GM19328 (cell line): ENCODE measurements around the gene ZDHHC21.

ENCODE experiments used
- ATAC-seq: cut with Tn5 transposase; IDR thresholded peaks from one replicate; pipeline ENCODE4 v1.9.1; 2021; ENCODE audit warnings: mild to moderate bottlenecking, moderate library complexity; ENCODE audit not compliant: unreplicated experiment

Gene ZDHHC21, protein sequence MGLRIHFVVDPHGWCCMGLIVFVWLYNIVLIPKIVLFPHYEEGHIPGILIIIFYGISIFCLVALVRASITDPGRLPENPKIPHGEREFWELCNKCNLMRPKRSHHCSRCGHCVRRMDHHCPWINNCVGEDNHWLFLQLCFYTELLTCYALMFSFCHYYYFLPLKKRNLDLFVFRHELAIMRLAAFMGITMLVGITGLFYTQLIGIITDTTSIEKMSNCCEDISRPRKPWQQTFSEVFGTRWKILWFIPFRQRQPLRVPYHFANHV

DNA sequence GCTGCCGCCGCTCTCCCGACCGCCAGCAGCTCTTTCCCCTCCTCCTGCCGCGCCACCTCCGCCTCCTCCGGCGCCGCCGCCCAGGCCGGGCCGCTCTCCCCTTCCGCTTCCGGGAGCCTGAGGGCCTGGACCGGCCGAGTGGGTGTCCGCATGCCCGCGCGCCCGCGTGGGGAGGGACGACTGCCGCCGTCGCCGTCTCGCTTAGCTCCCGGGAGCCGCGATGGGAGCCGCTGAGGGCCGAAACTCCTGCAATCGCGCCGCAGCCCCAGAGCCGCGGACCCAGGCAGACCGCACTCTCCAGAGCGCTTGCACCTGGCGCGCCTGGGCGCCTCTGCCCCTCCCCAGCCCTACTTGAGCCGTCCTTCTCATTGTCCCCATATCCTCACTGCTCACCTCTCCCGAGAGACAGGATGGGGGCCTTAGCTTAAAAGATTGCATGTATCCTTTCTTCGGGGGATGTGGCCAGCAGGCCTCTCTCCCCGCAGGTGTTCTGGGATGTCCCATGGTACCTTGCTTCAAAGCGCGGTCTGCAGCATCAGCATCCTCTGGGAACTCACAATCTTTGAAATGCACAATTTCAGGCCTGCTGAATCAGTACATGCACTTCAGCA is at the start of gene ZDHHC21:
Gene ZDHHC21 (minus strand): TSS at position 182 of the 611 bp plus-strand sequence. CDS start 19,092 bp downstream, outside the sequence.
- ATAC-seq, result peak; percentile 71

GRCh38 chr9:14741369-14741768 is 48.1 kb upstream of the ZDHHC21 start:
- no peak for ATAC-seq

- ATAC-seq, result no peak
Observed at GRCh38 chr9:14733133-14733532, 39.9 kb upstream of the ZDHHC21 start.

DNA sequence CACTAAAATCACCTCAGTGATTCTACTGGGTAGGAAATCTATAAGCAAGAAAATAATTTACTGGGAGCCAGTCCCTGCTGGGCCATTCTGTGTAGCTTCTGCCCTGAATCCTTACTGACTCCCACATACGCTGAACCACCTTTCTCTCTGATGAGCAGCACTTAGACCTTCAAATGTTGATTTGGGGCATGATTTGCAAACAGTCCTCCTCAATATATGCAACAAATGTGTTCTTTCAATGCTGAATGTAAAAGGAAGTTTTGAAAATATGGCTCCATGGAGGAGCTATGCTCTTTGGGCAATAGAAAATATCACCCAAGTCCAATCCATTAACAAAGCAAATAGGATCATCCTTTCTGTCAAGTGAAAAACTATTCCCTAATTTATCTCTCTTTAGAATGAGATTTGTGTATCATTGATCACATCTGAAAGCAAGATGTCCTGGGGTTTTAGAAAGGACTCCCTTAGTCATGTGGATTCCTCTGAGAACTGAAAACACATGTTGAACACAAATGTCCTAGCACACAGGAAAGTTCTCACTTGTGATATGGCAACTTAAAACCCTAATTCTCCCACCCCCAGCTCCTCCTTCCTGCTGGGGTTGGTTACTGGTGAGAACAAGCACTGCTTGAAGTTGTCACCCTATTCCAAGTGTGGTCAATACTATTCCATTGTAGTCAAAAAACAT is 38.2 kb upstream of the ZDHHC21 start:
- ATAC-seq, result no peak

DNA sequence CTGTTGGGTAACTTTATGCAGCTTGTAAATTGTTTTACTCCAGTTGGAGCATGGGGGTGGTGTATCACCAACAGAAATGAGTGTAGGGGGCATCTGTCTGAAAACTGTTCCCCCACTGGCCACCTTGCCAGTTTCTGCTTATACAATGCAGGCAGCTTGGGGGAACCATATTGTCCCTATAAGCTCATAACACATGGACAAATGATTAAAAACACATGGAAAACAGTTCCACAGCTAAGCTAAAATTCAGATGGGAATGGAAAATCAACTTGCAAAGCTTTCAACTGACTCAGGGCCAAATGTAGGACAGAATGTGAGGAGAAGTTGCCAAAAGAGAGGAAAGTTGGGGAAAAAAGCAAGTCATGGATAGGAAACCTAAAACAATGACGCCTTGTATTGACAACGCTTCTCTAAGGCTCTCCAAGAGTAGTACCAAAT is 37.2 kb upstream of the ZDHHC21 start:
- no peak for ATAC-seq

GRCh38 chr9:14723301-14723700 is 30.1 kb upstream of the ZDHHC21 start:
- no peak for ATAC-seq

DNA sequence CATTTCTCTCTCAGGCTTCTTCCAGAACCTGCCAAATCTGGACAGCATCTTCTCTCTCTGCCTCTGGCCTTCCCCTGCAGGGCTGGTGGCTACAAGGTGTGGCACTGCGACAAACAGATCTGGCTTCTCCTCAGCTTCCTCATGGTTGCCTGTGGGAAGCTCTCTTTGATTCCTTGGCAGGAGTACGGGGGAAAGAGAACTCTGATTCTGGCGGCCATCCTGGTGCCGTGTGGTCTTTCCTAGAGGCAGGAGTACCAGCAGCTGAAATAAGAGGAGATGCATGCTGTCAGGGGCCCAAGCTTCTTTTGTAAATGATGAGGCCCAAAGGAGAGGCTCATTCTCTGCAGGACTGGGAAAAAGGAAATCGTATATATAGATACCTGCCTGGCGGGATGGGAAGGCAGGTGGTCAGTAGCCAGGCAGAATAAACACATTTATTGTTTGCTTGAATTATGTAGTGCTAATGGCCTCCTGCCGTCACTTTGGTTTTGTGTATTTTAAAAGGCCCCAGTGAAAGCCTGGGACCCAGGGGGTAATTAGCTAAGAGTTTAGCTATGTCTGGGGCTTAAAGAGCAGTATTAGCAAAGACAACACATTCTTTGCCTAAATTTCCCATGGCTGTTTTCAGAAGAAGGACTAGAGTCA is 29.3 kb upstream of the ZDHHC21 start, which contains the start of gene CER1:
Gene CER1 (minus strand): TSS at position 343 of the 645 bp plus-strand sequence. CDS start 61 bp downstream, at position 282.
- no peak for ATAC-seq

- no peak for ATAC-seq
Observed at GRCh38 chr9:14719231-14719923, 26.1 kb upstream of the ZDHHC21 start.

- no peak for ATAC-seq
Observed at GRCh38 chr9:14715102-14715501, 21.9 kb upstream of the ZDHHC21 start.

GRCh38 chr9:14713187-14713767 is 20.0 kb upstream of the ZDHHC21 start:
- ATAC-seq, result no peak

DNA sequence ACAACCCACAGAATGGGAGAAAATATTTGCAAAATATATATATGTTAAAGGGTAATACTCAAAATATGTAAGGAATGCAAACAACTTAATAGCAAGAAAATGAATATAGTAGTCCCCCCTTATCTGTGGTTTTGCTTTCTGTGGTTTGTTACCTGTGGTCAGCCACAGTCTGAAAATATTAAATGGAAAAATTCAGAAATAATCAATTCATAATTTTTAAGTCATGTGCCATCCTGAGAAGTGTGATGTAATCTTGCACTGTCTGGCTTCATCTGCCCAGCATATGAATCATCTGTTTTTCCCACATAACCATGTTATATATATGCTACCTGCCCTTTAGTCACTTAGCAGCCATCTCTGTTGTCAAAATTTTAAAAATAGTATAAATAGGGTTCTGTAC is 17.6 kb upstream of the ZDHHC21 start:
- ATAC-seq, result no peak

DNA sequence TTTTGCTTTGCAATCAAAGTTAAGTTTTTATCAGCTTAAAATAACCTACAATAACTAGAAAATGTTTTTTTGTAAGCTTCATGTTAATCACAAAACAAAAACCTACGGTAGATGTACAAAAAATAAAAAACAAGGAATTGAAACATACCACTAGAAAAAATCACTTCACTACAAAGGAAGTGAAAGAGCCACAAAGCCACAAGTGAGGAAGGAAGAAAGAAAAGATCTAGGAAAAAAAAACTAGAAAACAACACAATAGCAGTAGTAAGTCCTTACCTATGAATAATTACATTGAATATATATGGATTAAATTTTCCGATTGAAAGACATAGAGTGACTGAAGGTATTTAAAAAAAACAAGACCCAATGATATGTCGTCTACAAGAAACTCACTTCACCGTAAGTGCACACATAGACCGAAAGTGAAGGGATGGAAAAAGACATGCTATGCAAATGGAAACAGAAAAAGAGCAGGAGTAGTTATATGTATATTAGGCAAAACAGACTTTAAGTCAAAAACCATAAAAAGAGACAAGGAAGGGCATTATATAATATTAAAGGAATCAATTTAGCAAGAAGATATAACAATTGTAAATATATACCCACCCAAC is 13.4 kb upstream of the ZDHHC21 start:
- ATAC-seq, result peak; percentile 75

DNA sequence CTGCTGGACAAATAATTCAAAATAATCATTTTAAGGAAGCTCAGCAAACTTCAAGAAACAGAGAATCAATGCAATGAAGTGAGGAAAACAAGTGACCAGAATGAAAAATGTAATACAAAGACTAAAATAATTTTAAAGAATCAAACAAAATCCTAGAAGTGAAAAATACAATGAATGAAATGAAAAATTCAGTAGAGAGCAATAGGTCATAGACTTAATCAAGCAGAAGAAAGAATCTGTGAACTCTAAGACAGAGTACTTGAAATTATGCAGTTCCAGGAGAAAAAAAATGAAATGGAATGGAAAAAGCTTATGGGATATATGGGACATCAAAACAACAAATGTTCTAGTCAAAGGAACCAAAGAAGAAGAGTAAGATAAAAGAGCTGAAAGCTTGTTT is 11.8 kb upstream of the ZDHHC21 start:
- ATAC-seq, result no peak

DNA sequence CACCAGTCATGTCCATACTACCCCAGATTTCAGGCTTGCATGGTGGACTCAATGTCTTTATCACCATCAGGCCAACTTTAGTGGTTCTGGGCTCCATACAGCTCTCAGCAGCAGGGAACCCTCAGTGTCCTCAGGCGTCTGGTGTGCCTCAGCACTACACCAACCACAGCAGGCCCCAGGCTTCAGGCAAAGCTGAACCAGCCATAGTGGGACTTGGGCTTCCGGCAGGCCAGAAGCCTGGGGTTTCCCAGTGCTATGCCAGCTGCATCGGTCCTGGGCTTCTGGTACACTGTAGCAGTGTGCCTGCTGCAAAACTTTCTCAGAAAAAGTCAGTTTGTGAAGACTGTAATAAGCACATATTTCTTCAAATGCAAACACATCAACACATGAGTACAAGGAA is 11.0 kb upstream of the ZDHHC21 start:
- ATAC-seq, result no peak

GRCh38 chr9:14702200-14702720 is 9.0 kb upstream of the ZDHHC21 start:
- no peak for ATAC-seq

- ATAC-seq, result peak; percentile 24
Observed at GRCh38 chr9:14692470-14693250, 572 bp downstream of the ZDHHC21 start.

DNA sequence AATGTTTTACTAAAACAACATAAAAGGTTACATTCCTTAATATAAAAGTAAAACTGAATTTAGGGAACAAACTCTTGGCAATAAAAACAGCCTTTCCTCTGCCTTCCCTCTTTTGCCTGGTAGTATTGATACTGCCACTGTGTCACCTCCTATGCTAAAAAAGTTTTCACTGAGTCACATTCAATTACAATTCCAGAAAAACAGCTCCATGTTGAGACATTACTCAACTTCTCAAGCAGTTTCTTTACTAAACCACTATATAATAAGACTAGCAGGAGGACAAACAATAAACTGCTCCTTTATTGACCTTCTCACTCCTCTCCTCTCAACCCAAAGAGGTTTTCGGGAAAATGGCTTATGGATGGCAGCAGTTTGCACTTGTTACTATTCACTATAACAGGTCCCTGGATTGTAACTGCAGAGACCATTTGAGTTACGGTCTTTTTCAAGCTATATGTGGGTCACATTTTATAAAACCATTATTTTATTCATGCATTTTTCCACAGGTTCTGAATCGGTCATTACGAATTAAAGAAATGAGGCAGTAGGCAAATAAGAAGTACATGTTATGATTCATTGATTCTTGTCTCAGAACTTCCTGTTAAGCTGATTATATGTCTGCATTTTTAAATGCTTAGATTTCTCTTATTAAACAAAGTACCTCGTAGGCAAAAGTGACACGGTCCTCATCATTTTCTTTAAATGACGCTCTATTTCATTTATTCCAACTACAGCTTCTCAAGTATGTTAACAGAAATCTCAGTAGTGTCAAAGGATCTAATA is 2.1 kb downstream of the ZDHHC21 start:
- ATAC-seq, result no peak

GRCh38 chr9:14687042-14687719 is 6.1 kb downstream of the ZDHHC21 start:
- ATAC-seq, result no peak
